Hippocampal formation (tissue), 2 donors: ENCODE data around the gene RPS19BP1.
"Not testable (repeated sequence)": the region's sequence is repeated elsewhere in the genome, so short reads cannot be mapped to it uniquely, and the experiment has no call there.

Experiments
- DNase-seq, 2 donors: peaks; one replicate each; lab custom pipeline; 2025; lab: John Stamatoyannopoulos, UW

Gene RPS19BP1

GRCh38 chr22:39513791-39514190, 18.8 kb downstream of the RPS19BP1 start:
- no peak for DNase-seq

- no peak for DNase-seq
Measured at GRCh38 chr22:39512026-39512425, 20.5 kb downstream of the RPS19BP1 start.

GRCh38 chr22:39511226-39511625, 21.3 kb downstream of the RPS19BP1 start:
- DNase-seq: no peak

- DNase-seq: no peak
Measured at GRCh38 chr22:39510529-39511149, 21.9 kb downstream of the RPS19BP1 start.

GRCh38 chr22:39508393-39508792, 24.2 kb downstream of the RPS19BP1 start:
- DNase-seq: no peak

- DNase-seq: not testable (repeated sequence)
Measured at GRCh38 chr22:39507021-39507420, 25.5 kb downstream of the RPS19BP1 start.

GRCh38 chr22:39504071-39504470, 28.5 kb downstream of the RPS19BP1 start:
- no peak for DNase-seq

GRCh38 chr22:39503630-39504029, 28.9 kb downstream of the RPS19BP1 start:
- DNase-seq: no peak

GRCh38 chr22:39502789-39503409, 29.6 kb downstream of the RPS19BP1 start:
- no peak for DNase-seq

GRCh38 chr22:39502109-39502788, 30.3 kb downstream of the RPS19BP1 start, which contains the start of gene MIEF1:
MIEF1 (plus strand) TSS chr22:39502290; CDS start chr22:39511295, 9,005 bp downstream.
- DNase-seq: peak; percentile 94 to 97

- no peak for DNase-seq
Measured at GRCh38 chr22:39501644-39502108, 30.9 kb downstream of the RPS19BP1 start.

GRCh38 chr22:39500101-39500500, 32.4 kb downstream of the RPS19BP1 start:
- DNase-seq: no peak

GRCh38 chr22:39498802-39499201, 33.7 kb downstream of the RPS19BP1 start:
- peak; percentile 37 to 40 for DNase-seq

- DNase-seq: peak in 1 of 2 donors; percentile 26
Measured at GRCh38 chr22:39498368-39498767, 34.2 kb downstream of the RPS19BP1 start.

GRCh38 chr22:39497429-39497828, 35.1 kb downstream of the RPS19BP1 start:
- DNase-seq: no peak

- DNase-seq: peak; percentile 76 to 90
Measured at GRCh38 chr22:39496131-39496838, 36.3 kb downstream of the RPS19BP1 start.

- no peak for DNase-seq
Measured at GRCh38 chr22:39494471-39495120, 38.0 kb downstream of the RPS19BP1 start.

GRCh38 chr22:39493759-39494158, 38.8 kb downstream of the RPS19BP1 start:
- no peak for DNase-seq

GRCh38 chr22:39492186-39492585, 40.4 kb downstream of the RPS19BP1 start:
- no peak for DNase-seq

- no peak for DNase-seq
Measured at GRCh38 chr22:39491696-39492095, 40.9 kb downstream of the RPS19BP1 start.

- DNase-seq: no peak
Measured at GRCh38 chr22:39490966-39491680, 41.4 kb downstream of the RPS19BP1 start.
